Cardiac muscle cell (in vitro differentiated cells and primary cell): ENCODE measurements around the gene TRAF4. TPM values are rescaled to one million over a fixed set of nuclear protein-coding genes. Genes with fewer than 3 reads are reported as not detected.

ENCODE experiments used
- DNase-seq, 2 donors: peaks; one replicate each; pipeline versions ENCODE4 v3.0.0 to v3.0.0-alpha.2; 2010 to 2017; ENCODE audit warnings: low read depth in 1 of 2, low spot score in 1 of 2
- H3K27ac ChIP-seq: fragments of 200-600 bp; sonication (generic); 2 replicates; pipeline ENCODE4 v1.5.1; 2016
- H3K27me3 ChIP-seq: fragments of 200-600 bp; sonication (generic); 2 replicates; pipeline ENCODE4 v1.6.0; 2016; ENCODE audit warnings: control low read depth
- H3K36me3 ChIP-seq: fragments of 200-600 bp; sonication (generic); 2 replicates; pipeline ENCODE4 v1.5.1; 2016; ENCODE audit warnings: control low read depth
- H3K4me1 ChIP-seq: fragments of 200-600 bp; sonication (generic); 2 replicates; pipeline ENCODE4 v1.8.1; 2017; ENCODE audit warnings: low read depth, mild to moderate bottlenecking, mixed run types
- H3K4me3 ChIP-seq: fragments of 200-600 bp; sonication (generic); 2 replicates; pipeline ENCODE4 v1.5.1; 2016; ENCODE audit warnings: mild to moderate bottlenecking
- H3K9me3 ChIP-seq: fragments of 200-600 bp; sonication (generic); 2 replicates; pipeline ENCODE4 v1.5.1; 2017; ENCODE audit warnings: low read depth, mild to moderate bottlenecking, control low read depth
- polyA plus RNA-seq: library from polyadenylated mRNA; unstranded; fragments of >200 nt; fragmentation: Nextera tagmentation; extraction: Ambion mirVana; gene quantifications from 2 replicates; pipeline ENCODE4 v1.2.1, GENCODE V29; 2016
- total RNA-seq: library from RNA; depleted of rRNA; stranded (reverse); fragments of >200 nt; gene quantifications from 2 replicates; pipeline ENCODE4 v1.2.3, GENCODE V29; 2016
- TF ChIP-seq, protein P1 (sequence below): IDR thresholded peaks from 2 replicates; pipeline ENCODE4 v1.5.1; 2012; ENCODE audit warnings: low read depth, mild to moderate bottlenecking, low read length

The TRAF4 gene
- total and polyA plus RNA-seq, 2 experiments from 2014 or later, result 27.2 to 53.8 TPM

DNA sequence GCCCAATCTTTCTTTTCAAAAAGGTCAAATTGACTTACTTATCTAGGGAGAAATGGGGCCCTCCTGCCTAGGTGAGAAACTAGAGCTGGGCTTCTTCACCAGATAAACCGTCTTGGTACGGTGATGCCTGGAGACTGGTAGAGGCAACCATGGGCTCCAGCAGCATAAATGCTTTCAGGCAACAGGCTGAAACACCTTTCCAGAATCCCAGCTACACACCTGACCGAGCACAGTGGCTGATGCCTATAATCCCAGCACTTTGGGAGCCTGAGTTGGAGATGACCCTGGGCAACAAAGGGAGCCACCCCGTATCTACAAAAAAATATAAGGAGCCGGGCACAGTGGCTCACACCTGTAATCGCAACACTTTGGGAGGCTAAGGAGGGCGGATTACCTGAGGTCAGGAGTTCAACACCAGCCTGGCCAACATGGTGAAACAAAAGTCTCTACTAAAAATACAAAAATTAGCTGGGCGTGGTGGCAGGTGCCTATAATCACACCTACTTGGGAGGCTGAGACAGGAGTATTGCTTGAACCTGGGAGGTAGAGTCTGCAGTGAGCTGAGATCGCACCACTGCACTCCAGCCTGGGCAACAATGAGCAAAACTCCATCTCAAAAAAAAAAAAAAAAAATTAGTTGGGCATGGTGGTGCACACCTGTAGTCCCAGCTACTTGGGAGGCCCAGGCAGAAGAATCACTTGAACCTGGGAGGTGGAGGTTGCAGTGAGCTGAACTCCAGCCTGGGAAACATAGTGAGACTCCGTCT is 8.0 kb downstream of the TRAF4 start:
- Histone ChIP-seq H3K27me3 (no peaks in the 10 kb centered on the region), H3K4me3 (no peak overlapping the region), H3K9me3 (no peaks in the 10 kb centered on the region), H3K27ac (no peak overlapping the region), H3K36me3 (peaks cover 24% of the 10 kb centered on the region), H3K4me1 (no peaks in the 10 kb centered on the region)
- TF ChIP-seq, protein P1, sequence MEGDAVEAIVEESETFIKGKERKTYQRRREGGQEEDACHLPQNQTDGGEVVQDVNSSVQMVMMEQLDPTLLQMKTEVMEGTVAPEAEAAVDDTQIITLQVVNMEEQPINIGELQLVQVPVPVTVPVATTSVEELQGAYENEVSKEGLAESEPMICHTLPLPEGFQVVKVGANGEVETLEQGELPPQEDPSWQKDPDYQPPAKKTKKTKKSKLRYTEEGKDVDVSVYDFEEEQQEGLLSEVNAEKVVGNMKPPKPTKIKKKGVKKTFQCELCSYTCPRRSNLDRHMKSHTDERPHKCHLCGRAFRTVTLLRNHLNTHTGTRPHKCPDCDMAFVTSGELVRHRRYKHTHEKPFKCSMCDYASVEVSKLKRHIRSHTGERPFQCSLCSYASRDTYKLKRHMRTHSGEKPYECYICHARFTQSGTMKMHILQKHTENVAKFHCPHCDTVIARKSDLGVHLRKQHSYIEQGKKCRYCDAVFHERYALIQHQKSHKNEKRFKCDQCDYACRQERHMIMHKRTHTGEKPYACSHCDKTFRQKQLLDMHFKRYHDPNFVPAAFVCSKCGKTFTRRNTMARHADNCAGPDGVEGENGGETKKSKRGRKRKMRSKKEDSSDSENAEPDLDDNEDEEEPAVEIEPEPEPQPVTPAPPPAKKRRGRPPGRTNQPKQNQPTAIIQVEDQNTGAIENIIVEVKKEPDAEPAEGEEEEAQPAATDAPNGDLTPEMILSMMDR, result no peak
- DNase-seq, result no peak

DNA sequence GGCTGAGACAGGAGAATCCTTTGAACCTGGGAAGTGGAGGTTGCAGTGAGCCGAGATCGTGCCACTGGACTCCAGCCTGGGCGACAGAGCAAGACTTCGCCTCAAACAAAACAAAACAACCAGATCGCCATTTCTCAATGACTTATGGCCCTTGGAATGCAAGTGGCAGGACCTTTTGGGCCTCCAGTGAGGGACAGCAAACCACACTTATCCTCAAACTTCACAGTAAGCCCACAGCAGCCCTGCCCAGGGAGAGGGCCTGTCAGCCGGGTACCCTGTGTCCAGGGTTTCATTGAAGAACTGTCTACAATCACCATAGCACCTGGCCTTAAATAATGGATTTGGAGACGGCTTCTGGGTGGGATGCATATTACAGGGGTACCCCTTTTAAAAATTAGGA is 11.7 kb downstream of the TRAF4 start:
- H3K36me3 ChIP-seq, result peaks cover 16% of the 10 kb centered on the region
- TF ChIP-seq, protein P1, result no peak
- no peaks in the 10 kb centered on the region for H3K9me3 ChIP-seq
- no peaks in the 10 kb centered on the region for H3K27me3 ChIP-seq
- no peak overlapping the region for H3K27ac ChIP-seq
- DNase-seq, result no peak
- no peaks in the 10 kb centered on the region for H3K4me1 ChIP-seq
- H3K4me3 ChIP-seq, result no peak overlapping the region

DNA sequence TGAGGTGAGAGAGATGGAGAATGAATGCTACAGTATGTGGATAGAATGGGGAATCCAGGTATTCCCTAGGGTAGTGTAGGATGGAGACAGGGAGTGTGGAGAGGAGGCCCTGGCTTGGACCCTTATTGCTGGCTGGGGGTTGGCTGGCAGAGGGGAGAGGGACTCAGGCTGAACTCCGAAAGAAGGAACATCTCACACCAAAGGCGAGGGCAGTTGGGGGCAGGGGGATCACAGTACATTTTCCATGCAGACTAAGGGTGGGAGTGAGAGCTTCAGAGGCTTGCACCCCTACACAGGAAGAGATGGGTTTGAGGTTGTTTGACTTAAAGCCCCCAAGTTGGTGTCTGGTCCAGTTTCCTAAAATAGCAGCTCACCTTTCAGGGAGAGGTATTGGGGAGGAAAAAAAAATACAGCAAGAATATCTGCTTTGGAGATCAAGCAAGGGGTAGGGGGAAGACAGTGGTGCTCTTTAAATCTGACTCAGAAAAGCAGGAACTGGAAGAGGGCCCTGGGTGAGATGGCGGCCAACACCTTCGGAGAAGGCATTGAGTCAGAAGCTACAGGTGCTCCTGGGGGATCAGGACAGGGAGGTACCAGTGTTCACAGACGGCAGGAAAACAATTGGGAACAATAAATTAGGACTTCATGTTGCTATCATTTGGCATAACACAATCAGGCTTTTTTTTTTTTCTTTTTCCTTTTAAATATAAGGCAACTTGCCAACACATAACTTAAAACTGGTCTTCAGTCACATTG is 12.4 kb downstream of the TRAF4 start:
- DNase-seq, result no peak
- H3K27ac ChIP-seq, result no peak overlapping the region
- H3K4me1 ChIP-seq, result no peaks in the 10 kb centered on the region
- TF ChIP-seq, protein P1, result no peak
- peaks cover 16% of the 10 kb centered on the region for H3K36me3 ChIP-seq
- no peaks in the 10 kb centered on the region for H3K27me3 ChIP-seq
- H3K9me3 ChIP-seq, result no peaks in the 10 kb centered on the region
- no peak overlapping the region for H3K4me3 ChIP-seq

DNA sequence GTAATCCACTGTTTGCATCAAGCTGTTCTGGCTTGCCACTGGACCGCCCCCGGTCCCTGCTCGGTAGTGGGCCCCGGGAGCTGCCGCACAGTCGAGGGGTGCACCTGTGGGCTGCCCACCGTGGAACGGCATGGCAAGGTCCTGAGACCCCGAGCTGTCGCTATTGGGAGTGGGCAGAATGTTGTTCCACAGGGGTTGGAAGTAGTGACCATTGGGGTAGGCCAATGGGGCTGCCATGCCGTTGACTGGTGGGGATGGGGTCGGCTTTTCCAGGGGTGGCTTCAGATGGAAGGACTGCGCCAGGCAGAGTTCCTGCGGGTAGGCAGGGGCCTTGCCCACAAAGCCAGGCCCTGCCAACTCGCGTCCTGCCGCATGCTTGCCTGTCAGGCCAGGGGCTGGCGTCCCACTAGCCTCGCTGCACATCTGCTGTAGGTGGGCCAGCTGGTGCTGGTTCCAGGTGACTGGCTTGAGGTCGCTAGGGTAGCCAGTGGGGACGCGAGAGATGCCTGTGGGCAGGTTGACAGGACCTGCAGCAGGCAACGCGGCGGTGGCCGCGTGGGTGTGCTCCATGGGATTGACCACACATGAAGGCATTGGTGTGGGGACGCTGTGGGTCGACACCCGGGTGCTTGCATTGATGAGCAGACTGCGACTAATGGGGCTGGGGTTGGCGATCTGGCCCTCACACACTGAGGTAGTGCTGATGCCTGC is 14.8 kb downstream of the TRAF4 start:
- DNase-seq, result no peak
- peaks cover 16% of the 10 kb centered on the region for H3K36me3 ChIP-seq
- H3K27ac ChIP-seq, result no peak overlapping the region
- no peak overlapping the region for H3K4me3 ChIP-seq
- no peaks in the 10 kb centered on the region for H3K27me3 ChIP-seq
- no peaks in the 10 kb centered on the region for H3K4me1 ChIP-seq
- no peaks in the 10 kb centered on the region for H3K9me3 ChIP-seq
- TF ChIP-seq, protein P1, result no peak

DNA sequence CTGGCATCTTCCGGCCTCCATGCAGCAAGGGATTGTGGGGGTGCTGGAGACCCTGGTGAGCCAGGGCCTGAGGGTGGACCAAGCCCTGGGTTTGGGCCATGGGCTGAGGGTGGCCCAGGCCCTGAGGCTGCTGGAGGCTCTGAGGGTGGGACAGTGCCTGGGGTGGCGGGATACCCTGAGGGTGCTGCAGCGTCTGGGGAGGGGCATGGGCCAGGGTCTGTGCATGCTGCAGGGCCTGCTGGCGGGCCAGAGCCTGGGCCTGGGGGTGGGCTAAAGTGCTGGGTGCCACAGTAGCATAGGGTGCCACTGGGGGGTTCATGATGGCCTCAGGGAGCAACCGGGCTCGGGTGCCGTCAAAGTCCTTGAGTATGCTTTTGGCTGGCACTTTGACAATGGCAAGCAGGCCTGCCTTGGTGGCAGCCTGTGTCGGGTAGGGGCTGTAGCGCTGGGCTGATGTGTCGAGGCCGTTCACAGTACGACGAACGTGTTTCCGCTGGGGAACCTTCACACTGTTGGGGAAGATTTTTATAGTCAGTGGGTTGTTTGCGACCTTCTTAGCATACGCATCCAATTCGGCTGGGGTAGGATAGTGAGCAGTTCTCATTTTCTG is 15.6 kb downstream of the TRAF4 start:
- TF ChIP-seq, protein P1, result no peak
- Histone ChIP-seq H3K4me1 (no peaks in the 10 kb centered on the region), H3K27me3 (no peaks in the 10 kb centered on the region), H3K27ac (no peak overlapping the region), H3K9me3 (no peaks in the 10 kb centered on the region), H3K36me3 (peaks cover 16% of the 10 kb centered on the region), H3K4me3 (no peak overlapping the region)
- DNase-seq, result no peak
